HL-60 (cell line): ENCODE results near the gene CDC42BPA.

Source experiments
- POLR2AphosphoS5 ChIP-seq: IDR thresholded peaks from 2 replicates; pipeline ENCODE4 v1.6.1; 2012; ENCODE audit warnings: low read depth
- TF ChIP-seq, protein P1 (sequence below): IDR thresholded peaks from one replicate; pipeline ENCODE4 v1.5.1; 2011; ENCODE audit warnings: low read length, control low read depth, inconsistent platforms; ENCODE audit not compliant: insufficient read depth
- TF ChIP-seq, protein P2 (sequence below): IDR thresholded peaks from 2 replicates; pipeline ENCODE4 v1.6.1; 2012; ENCODE audit warnings: low read depth; ENCODE audit not compliant: insufficient replicate concordance

DNA sequence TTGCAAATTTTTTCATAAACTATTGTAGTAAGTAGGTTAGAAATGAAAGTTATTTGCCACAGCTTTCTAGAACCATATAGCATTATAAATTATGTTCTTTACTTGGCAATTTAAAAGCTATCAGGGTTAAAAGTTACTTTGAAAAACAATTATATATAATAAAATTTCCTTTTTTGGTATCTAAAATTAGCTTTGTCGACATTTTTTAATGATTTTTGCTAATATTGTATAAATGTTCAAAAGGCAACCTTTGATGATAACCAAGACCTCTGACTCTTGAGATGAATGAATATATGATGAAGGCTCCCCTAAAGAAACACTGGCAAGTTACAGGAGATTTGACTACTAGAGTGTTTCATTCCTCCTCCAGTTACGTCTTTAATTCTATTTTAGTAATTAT is 121.2 kb downstream of the CDC42BPA start:
- TF ChIP-seq, protein P1, sequence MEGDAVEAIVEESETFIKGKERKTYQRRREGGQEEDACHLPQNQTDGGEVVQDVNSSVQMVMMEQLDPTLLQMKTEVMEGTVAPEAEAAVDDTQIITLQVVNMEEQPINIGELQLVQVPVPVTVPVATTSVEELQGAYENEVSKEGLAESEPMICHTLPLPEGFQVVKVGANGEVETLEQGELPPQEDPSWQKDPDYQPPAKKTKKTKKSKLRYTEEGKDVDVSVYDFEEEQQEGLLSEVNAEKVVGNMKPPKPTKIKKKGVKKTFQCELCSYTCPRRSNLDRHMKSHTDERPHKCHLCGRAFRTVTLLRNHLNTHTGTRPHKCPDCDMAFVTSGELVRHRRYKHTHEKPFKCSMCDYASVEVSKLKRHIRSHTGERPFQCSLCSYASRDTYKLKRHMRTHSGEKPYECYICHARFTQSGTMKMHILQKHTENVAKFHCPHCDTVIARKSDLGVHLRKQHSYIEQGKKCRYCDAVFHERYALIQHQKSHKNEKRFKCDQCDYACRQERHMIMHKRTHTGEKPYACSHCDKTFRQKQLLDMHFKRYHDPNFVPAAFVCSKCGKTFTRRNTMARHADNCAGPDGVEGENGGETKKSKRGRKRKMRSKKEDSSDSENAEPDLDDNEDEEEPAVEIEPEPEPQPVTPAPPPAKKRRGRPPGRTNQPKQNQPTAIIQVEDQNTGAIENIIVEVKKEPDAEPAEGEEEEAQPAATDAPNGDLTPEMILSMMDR = no peak
- TF ChIP-seq, protein P2, sequence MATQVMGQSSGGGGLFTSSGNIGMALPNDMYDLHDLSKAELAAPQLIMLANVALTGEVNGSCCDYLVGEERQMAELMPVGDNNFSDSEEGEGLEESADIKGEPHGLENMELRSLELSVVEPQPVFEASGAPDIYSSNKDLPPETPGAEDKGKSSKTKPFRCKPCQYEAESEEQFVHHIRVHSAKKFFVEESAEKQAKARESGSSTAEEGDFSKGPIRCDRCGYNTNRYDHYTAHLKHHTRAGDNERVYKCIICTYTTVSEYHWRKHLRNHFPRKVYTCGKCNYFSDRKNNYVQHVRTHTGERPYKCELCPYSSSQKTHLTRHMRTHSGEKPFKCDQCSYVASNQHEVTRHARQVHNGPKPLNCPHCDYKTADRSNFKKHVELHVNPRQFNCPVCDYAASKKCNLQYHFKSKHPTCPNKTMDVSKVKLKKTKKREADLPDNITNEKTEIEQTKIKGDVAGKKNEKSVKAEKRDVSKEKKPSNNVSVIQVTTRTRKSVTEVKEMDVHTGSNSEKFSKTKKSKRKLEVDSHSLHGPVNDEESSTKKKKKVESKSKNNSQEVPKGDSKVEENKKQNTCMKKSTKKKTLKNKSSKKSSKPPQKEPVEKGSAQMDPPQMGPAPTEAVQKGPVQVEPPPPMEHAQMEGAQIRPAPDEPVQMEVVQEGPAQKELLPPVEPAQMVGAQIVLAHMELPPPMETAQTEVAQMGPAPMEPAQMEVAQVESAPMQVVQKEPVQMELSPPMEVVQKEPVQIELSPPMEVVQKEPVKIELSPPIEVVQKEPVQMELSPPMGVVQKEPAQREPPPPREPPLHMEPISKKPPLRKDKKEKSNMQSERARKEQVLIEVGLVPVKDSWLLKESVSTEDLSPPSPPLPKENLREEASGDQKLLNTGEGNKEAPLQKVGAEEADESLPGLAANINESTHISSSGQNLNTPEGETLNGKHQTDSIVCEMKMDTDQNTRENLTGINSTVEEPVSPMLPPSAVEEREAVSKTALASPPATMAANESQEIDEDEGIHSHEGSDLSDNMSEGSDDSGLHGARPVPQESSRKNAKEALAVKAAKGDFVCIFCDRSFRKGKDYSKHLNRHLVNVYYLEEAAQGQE = no peak
- TF ChIP-seq POLR2AphosphoS5 = no peak
